ENCODE data around the gene CHI3L1.

- TF ChIP-seq ZNF384 (IDR thresholded peaks at IDR 0.05) (no peak), NFRKB (IDR thresholded peaks at IDR 0.05) (no peak), ELF4 (IDR thresholded peaks at IDR 0.05) (no peak), HDGF (IDR thresholded peaks at IDR 0.05; ENCODE audit: borderline replicate concordance) (no peak)
Observed at GRCh38 chr1:203206129-203206687, 19.7 kb upstream of the CHI3L1 start.
